ENCODE data around the gene WDR41.

The WDR41 gene

GRCh38 chr5:77443670-77444069 is 48.4 kb downstream of the WDR41 start:
- no peak for DNase-seq

GRCh38 chr5:77438071-77438470 is 54.0 kb downstream of the WDR41 start:
- no peak for DNase-seq

- DNase-seq = no peak
Observed at GRCh38 chr5:77437194-77437593, 54.9 kb downstream of the WDR41 start.

GRCh38 chr5:77431719-77432118 is 60.4 kb downstream of the WDR41 start:
- DNase-seq = no peak

GRCh38 chr5:77431286-77431685 is 60.8 kb downstream of the WDR41 start:
- DNase-seq = no peak

- no peak for DNase-seq
Observed at GRCh38 chr5:77430726-77431125, 61.4 kb downstream of the WDR41 start.

- no peak for DNase-seq
Observed at GRCh38 chr5:77428526-77428925, 63.6 kb downstream of the WDR41 start.

GRCh38 chr5:77427998-77428397 is 64.1 kb downstream of the WDR41 start:
- no peak for DNase-seq

- DNase-seq = no peak
Observed at GRCh38 chr5:77426670-77427069, 65.4 kb downstream of the WDR41 start.

- no peak for DNase-seq
Observed at GRCh38 chr5:77425998-77426659, 66.0 kb downstream of the WDR41 start.

- no peak for DNase-seq
Observed at GRCh38 chr5:77425420-77425819, 66.7 kb downstream of the WDR41 start.

GRCh38 chr5:77424921-77425320 is 67.2 kb downstream of the WDR41 start:
- no peak for DNase-seq

- DNase-seq = no peak
Observed at GRCh38 chr5:77423022-77423750, 68.9 kb downstream of the WDR41 start.

GRCh38 chr5:77420940-77421339 is 71.2 kb downstream of the WDR41 start:
- no peak for DNase-seq

- no peak for DNase-seq
Observed at GRCh38 chr5:77419644-77420582, 72.2 kb downstream of the WDR41 start.

- no peak for DNase-seq
Observed at GRCh38 chr5:77418601-77419581, 73.2 kb downstream of the WDR41 start.

GRCh38 chr5:77418162-77418561 is 74.0 kb downstream of the WDR41 start:
- DNase-seq = no peak

- DNase-seq = no peak
Observed at GRCh38 chr5:77413049-77413448, 79.1 kb downstream of the WDR41 start.

GRCh38 chr5:77409870-77410621 is 82.1 kb downstream of the WDR41 start:
- no peak for DNase-seq

- no peak for DNase-seq
Observed at GRCh38 chr5:77407152-77407551, 85.0 kb downstream of the WDR41 start.

GRCh38 chr5:77402796-77403195 is 89.3 kb downstream of the WDR41 start:
- DNase-seq = no peak

- DNase-seq = no peak
Observed at GRCh38 chr5:77400645-77401044, 91.5 kb downstream of the WDR41 start.
